Sigmoid colon (tissue), 4 donors: Measurements from ENCODE around the gene GRAP.
"Not testable (repeated sequence)": the region's sequence is repeated elsewhere in the genome, so short reads cannot be mapped to it uniquely, and the experiment has no call there.

ENCODE experiments used
- POLR2A ChIP-seq, 2 donors: fragments of 450-650 bp; IDR thresholded peaks; one replicate each; pipeline ENCODE4 v1.6.1; 2016; ENCODE audit warnings: antibody characterized with exemption in 2 of 2, mild to moderate bottlenecking in 2 of 2, moderate library complexity in 2 of 2
- POLR2AphosphoS5 ChIP-seq, 4 donors: sonication (generic); formaldehyde crosslinking; IDR thresholded peaks; one replicate each; pipeline ENCODE4 v1.6.1; 2017; ENCODE audit warnings: antibody characterized with exemption in 4 of 4

DNA sequence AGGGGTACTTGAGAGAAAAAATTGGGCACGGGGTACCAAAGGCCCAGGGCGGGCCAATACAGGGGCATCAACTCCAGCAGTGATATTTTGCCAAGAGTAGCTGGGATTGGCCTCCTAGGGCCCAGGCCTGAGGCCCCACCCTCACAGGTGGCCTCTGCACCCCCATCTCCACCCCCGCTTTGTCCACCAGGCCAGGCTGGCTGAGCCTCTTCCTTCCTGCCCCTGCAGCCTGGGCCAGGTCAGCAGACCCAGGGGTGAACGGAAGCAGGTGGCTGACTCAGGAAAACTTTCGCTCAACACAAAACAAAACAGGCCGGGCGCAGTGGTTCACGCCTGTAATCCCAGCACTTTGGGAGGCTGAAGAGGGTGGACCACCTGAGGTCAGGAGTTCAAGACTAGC is 3.7 kb downstream of the GRAP start:
- not testable (repeated sequence) for TF ChIP-seq POLR2AphosphoS5, POLR2A (IDR thresholded peaks at IDR 0.05)
